ENCODE measurements around the gene ACSL3. TPM values are rescaled to one million over a fixed set of nuclear protein-coding genes. Genes with fewer than 3 reads are reported as not detected.

ACSL3 gene
- total RNA-seq, 1 experiment from 2014 or later = 236 TPM

- H3K4me2 ChIP-seq (ENCODE audit: low read length) = peak overlapping the region; percentile 52
- no peaks in the 10 kb centered on the region for H3K9me3 ChIP-seq (ENCODE audit: low read length)
- no peak for ATAC-seq
Measured at GRCh38 chr2:222899413-222900181, 38.8 kb downstream of the ACSL3 start.

GRCh38 chr2:222900354-222900753 is 39.5 kb downstream of the ACSL3 start:
- Histone ChIP-seq H4K20me1 (ENCODE audit: low read length) (peaks cover 64% of the 10 kb centered on the region), H3K36me3 (ENCODE audit: low read depth, low read length) (peaks cover 19% of the 10 kb centered on the region), H3K9ac (ENCODE audit: low read length) (no peak overlapping the region), H2AFZ (ENCODE audit: low read length) (no peak overlapping the region), H3K9me3 (ENCODE audit: low read length) (no peaks in the 10 kb centered on the region), H3K79me2 (ENCODE audit: low read length) (peaks cover 74% of the 10 kb centered on the region), H3K4me2 (ENCODE audit: low read length) (peak overlapping the region; percentile 52), H3K4me3 (ENCODE audit: low read length) (no peak overlapping the region), H3K4me1 (ENCODE audit: insufficient read depth, low read length) (peaks cover 30% of the 10 kb centered on the region), H3F3A (ENCODE audit: low read length, unreplicated experiment) (no peaks in the 10 kb centered on the region), H3K27ac (ENCODE audit: low read length) (peak overlapping the region; percentile 5; the same call in 1 of the 2 replicates), H3K9me2 (replicated peaks; ENCODE audit: low read length) (no peaks in the 10 kb centered on the region), H3K27me3 (ENCODE audit: low read length) (no peaks in the 10 kb centered on the region)
- TF ChIP-seq CTCF (conservative IDR thresholded peaks at IDR 0.05; ENCODE audit: low read depth, low read length) (no peak), EZH2phosphoT487 (IDR thresholded peaks at IDR 0.05; ENCODE audit: borderline replicate concordance, low read length) (no peak), EZH2 (IDR thresholded peaks at IDR 0.05; ENCODE audit: low read length, unreplicated experiment) (no peak)
- intact Hi-C loops (cut with micrococcal nuclease) = no loop called here
- ChIA-PET POLR2A (ENCODE audit: unreplicated experiment) (interaction anchor here (0.5 kb wide), 1 partner anchor 112 kb away, joined by 5 read pairs; no protein-coding TSS in a partner anchor), CTCF (no interaction called here)
- ATAC-seq = peak; percentile 72
- peak; percentile 57 for DNase-seq
- BruUV-seq (replicated peaks) = no TSS peak

More at GRCh38 chr2:222899413-222900181, 38.8 kb downstream of the ACSL3 start:
- H3K4me3 ChIP-seq (ENCODE audit: low read length) = no peak overlapping the region
- intact Hi-C loops (cut with micrococcal nuclease) = no loop called here
- peaks cover 64% of the 10 kb centered on the region for H4K20me1 ChIP-seq (ENCODE audit: low read length)
- H3K9me2 ChIP-seq (replicated peaks; ENCODE audit: low read length) = no peaks in the 10 kb centered on the region
- H3K27ac ChIP-seq (ENCODE audit: low read length) = peak overlapping the region; percentile 5; the same call in 1 of the 2 replicates
- no peaks in the 10 kb centered on the region for H3K27me3 ChIP-seq (ENCODE audit: low read length)
- TF ChIP-seq EZH2 (IDR thresholded peaks at IDR 0.05; ENCODE audit: low read length, unreplicated experiment) (no peak), EZH2phosphoT487 (IDR thresholded peaks at IDR 0.05; ENCODE audit: borderline replicate concordance, low read length) (no peak), CTCF (conservative IDR thresholded peaks at IDR 0.05; ENCODE audit: low read depth, low read length) (no peak)
- no peak overlapping the region for H2AFZ ChIP-seq (ENCODE audit: low read length)
- CTCF ChIA-PET = no interaction called here
- no peaks in the 10 kb centered on the region for H3F3A ChIP-seq (ENCODE audit: low read length, unreplicated experiment)
- peaks cover 74% of the 10 kb centered on the region for H3K79me2 ChIP-seq (ENCODE audit: low read length)
- DNase-seq = no peak
- H3K4me1 ChIP-seq (ENCODE audit: insufficient read depth, low read length) = peaks cover 26% of the 10 kb centered on the region
- BruUV-seq (replicated peaks) = no TSS peak
- no peak overlapping the region for H3K9ac ChIP-seq (ENCODE audit: low read length)
- peaks cover 19% of the 10 kb centered on the region for H3K36me3 ChIP-seq (ENCODE audit: low read depth, low read length)
- POLR2A ChIA-PET (ENCODE audit: unreplicated experiment) = interaction anchor here (0.5 kb wide), 1 partner anchor 111 kb away, joined by 5 read pairs; no protein-coding TSS in a partner anchor

- ChIA-PET CTCF (no interaction called here), POLR2A (ENCODE audit: unreplicated experiment) (no interaction called here)
- peaks cover 30% of the 10 kb centered on the region for H3K4me1 ChIP-seq (ENCODE audit: insufficient read depth, low read length)
- H3K79me2 ChIP-seq (ENCODE audit: low read length) = peaks cover 97% of the 10 kb centered on the region
- DNase-seq (no peak), ATAC-seq (no peak)
- H3K9ac ChIP-seq (ENCODE audit: low read length) = no peak overlapping the region
- H3K27me3 ChIP-seq (ENCODE audit: low read length) = no peaks in the 10 kb centered on the region
- no peak overlapping the region for H2AFZ ChIP-seq (ENCODE audit: low read length)
- intact Hi-C loops (cut with micrococcal nuclease) = loop anchor here (1.0 kb wide), 5 partner anchors 42 to 212 kb away; no protein-coding TSS in a partner anchor
- no peak overlapping the region for H3K27ac ChIP-seq (ENCODE audit: low read length)
- no peaks in the 10 kb centered on the region for H3F3A ChIP-seq (ENCODE audit: low read length, unreplicated experiment)
- peaks cover 83% of the 10 kb centered on the region for H4K20me1 ChIP-seq (ENCODE audit: low read length)
- no peaks in the 10 kb centered on the region for H3K9me3 ChIP-seq (ENCODE audit: low read length)
- no peak overlapping the region for H3K4me2 ChIP-seq (ENCODE audit: low read length)
- peaks cover 36% of the 10 kb centered on the region for H3K36me3 ChIP-seq (ENCODE audit: low read depth, low read length)
- BruUV-seq (replicated peaks) = no TSS peak
- H3K9me2 ChIP-seq (replicated peaks; ENCODE audit: low read length) = no peaks in the 10 kb centered on the region
- H3K4me3 ChIP-seq (ENCODE audit: low read length) = no peak overlapping the region
- TF ChIP-seq EZH2 (IDR thresholded peaks at IDR 0.05; ENCODE audit: low read length, unreplicated experiment) (no peak), EZH2phosphoT487 (IDR thresholded peaks at IDR 0.05; ENCODE audit: borderline replicate concordance, low read length) (no peak), CTCF (conservative IDR thresholded peaks at IDR 0.05; ENCODE audit: low read depth, low read length) (no peak)
Measured at GRCh38 chr2:222902660-222903059, 41.8 kb downstream of the ACSL3 start.
